H9 (cell line): ENCODE data around the gene ZNHIT6. TPM values are rescaled to one million over a fixed set of nuclear protein-coding genes. Genes with fewer than 3 reads are reported as not detected.

Experiments used
- DNase-seq: peaks from one replicate; pipeline ENCODE4 v3.0.0-alpha.2; 2017
- H2AFZ ChIP-seq: one replicate; pipeline ENCODE4 v1.6.1; 2013; ENCODE audit warnings: mild to moderate bottlenecking, low read length, control low read depth, moderate library complexity
- H2AK5ac ChIP-seq: 2 replicates; pipeline ENCODE4 v1.6.1; 2013; ENCODE audit warnings: low read length, control low read depth, mixed read lengths; ENCODE audit not compliant: insufficient read length
- H2BK120ac ChIP-seq: one replicate; pipeline ENCODE4 v1.6.1; 2013; ENCODE audit warnings: low read depth, mild to moderate bottlenecking, low read length, control low read depth, inconsistent platforms; ENCODE audit not compliant: poor library complexity, severe bottlenecking
- H2BK12ac ChIP-seq: 2 replicates; pipeline ENCODE4 v1.6.1; 2013; ENCODE audit warnings: low read length, control low read depth, mixed read lengths, low read depth; ENCODE audit not compliant: insufficient read length
- H2BK15ac ChIP-seq: 2 replicates; pipeline ENCODE4 v1.6.1; 2013; ENCODE audit warnings: low read depth, low read length, control low read depth
- H2BK20ac ChIP-seq: one replicate; pipeline ENCODE4 v1.6.1; 2013; ENCODE audit warnings: low read depth, mild to moderate bottlenecking, low read length, control low read depth, inconsistent platforms; ENCODE audit not compliant: poor library complexity, severe bottlenecking
- H2BK5ac ChIP-seq: 2 replicates; pipeline ENCODE4 v1.6.1; 2013; ENCODE audit warnings: low read length, control low read depth, mixed read lengths; ENCODE audit not compliant: insufficient read length
- H3K14ac ChIP-seq: 2 replicates; pipeline ENCODE4 v1.6.1; 2013; ENCODE audit warnings: low read length, control low read depth; ENCODE audit not compliant: insufficient read depth
- H3K18ac ChIP-seq: 2 replicates; pipeline ENCODE4 v1.6.1; 2013; ENCODE audit warnings: low read depth, mild to moderate bottlenecking, mixed read lengths, low read length, control low read depth; ENCODE audit not compliant: insufficient read length
- H3K23ac ChIP-seq: 2 replicates; pipeline ENCODE4 v1.6.1; 2013; ENCODE audit warnings: low read length, control low read depth, mixed read lengths, low read depth; ENCODE audit not compliant: insufficient read length
- H3K23me2 ChIP-seq: 2 replicates; pipeline ENCODE4 v1.6.1; 2013; ENCODE audit warnings: low read depth, mild to moderate bottlenecking, mixed read lengths, low read length, control low read depth; ENCODE audit not compliant: insufficient read length, poor library complexity, severe bottlenecking
- H3K27ac ChIP-seq: 2 replicates; pipeline ENCODE4 v1.5.1; 2013; ENCODE audit warnings: low read length, control low read depth, mixed read lengths, low read depth; ENCODE audit not compliant: insufficient read length
- H3K27me3 ChIP-seq: 2 replicates; pipeline ENCODE4 v1.6.1; 2013; ENCODE audit warnings: low read length, control low read depth, inconsistent platforms; ENCODE audit not compliant: insufficient read depth
- H3K4ac ChIP-seq: 2 replicates; pipeline ENCODE4 v1.6.1; 2013; ENCODE audit warnings: low read depth, mild to moderate bottlenecking, control low read depth, inconsistent platforms, low read length, moderate library complexity
- H3K4me1 ChIP-seq: 2 replicates; pipeline ENCODE4 v1.6.1; 2013; ENCODE audit warnings: low read length, control low read depth, inconsistent platforms; ENCODE audit not compliant: insufficient read depth
- H3K4me2 ChIP-seq: 2 replicates; pipeline ENCODE4 v1.6.1; 2013; ENCODE audit warnings: low read length, control low read depth, mixed read lengths; ENCODE audit not compliant: insufficient read length, insufficient read depth
- H3K56ac ChIP-seq: 2 replicates; pipeline ENCODE4 v1.6.1; 2013; ENCODE audit warnings: low read depth, mild to moderate bottlenecking, mixed read lengths, low read length, control low read depth; ENCODE audit not compliant: insufficient read length
- H3K79me1 ChIP-seq: 2 replicates; pipeline ENCODE4 v1.6.1; 2013; ENCODE audit warnings: low read depth, mild to moderate bottlenecking, moderate library complexity, low read length, control low read depth, inconsistent platforms; ENCODE audit not compliant: insufficient read depth, poor library complexity, severe bottlenecking
- H3K79me2 ChIP-seq: 2 replicates; pipeline ENCODE4 v1.6.1; 2013; ENCODE audit warnings: low read length, control low read depth, inconsistent platforms; ENCODE audit not compliant: insufficient read depth
- H3K9ac ChIP-seq: 2 replicates; pipeline ENCODE4 v1.6.1; 2013; ENCODE audit warnings: low read length, control low read depth, mixed read lengths; ENCODE audit not compliant: insufficient read length; ENCODE audit errors: extremely low read depth
- H3K9me3 ChIP-seq: one replicate; pipeline ENCODE4 v1.6.1; 2013; ENCODE audit warnings: low read depth, low read length, inconsistent platforms; ENCODE audit not compliant: control insufficient read depth
- H3T11ph ChIP-seq: one replicate; pipeline ENCODE4 v1.6.1; 2013; ENCODE audit warnings: mild to moderate bottlenecking, low read length, control low read depth, inconsistent platforms
- H4K20me1 ChIP-seq: one replicate; pipeline ENCODE4 v1.6.1; 2013; ENCODE audit not compliant: control insufficient read depth, insufficient read length, insufficient read depth
- H4K5ac ChIP-seq: 2 replicates; pipeline ENCODE4 v1.6.1; 2013; ENCODE audit warnings: low read depth, mild to moderate bottlenecking, mixed read lengths, low read length, control low read depth; ENCODE audit not compliant: insufficient read length
- H4K8ac ChIP-seq: replicated peaks from 2 replicates; pipeline ENCODE4 v1.6.1; 2013; ENCODE audit warnings: low read length, control low read depth, mixed read lengths, low read depth; ENCODE audit not compliant: insufficient read length
- H4K91ac ChIP-seq: 2 replicates; pipeline ENCODE4 v1.6.1; 2013; ENCODE audit warnings: low read depth, mild to moderate bottlenecking, moderate library complexity, mixed read lengths, low read length, control low read depth; ENCODE audit not compliant: insufficient read length
- H3K27ac Mint-ChIP-seq, 3 experiments: 2 replicates in 2 of 3; 3 replicates in 1 of 3; pipeline ENCODE4 v1.8.0; 2020 to 2021; ENCODE audit warnings: mixed read lengths in 3 of 3, mild to moderate bottlenecking in 1 of 3, moderate library complexity in 1 of 3
- H3K27me3 Mint-ChIP-seq: 2 replicates; pipeline ENCODE4 v1.8.0; 2021; ENCODE audit warnings: low read depth, mild to moderate bottlenecking, moderate library complexity, mixed read lengths
- H3K36me3 Mint-ChIP-seq, 3 experiments: 2 replicates in 2 of 3; 3 replicates in 1 of 3; pipeline ENCODE4 v1.8.0; 2020 to 2021; ENCODE audit warnings: low read depth in 3 of 3, mixed read lengths in 3 of 3; ENCODE audit not compliant: insufficient read depth in 1 of 3
- H3K4me1 Mint-ChIP-seq, 2 experiments: 2 replicates each; pipeline ENCODE4 v1.8.0; 2020; ENCODE audit warnings: mixed read lengths in 2 of 2
- H3K4me3 Mint-ChIP-seq, 2 experiments: 2 replicates in 1 of 2; 3 replicates in 1 of 2; pipeline ENCODE4 v1.8.0; 2020 to 2021; ENCODE audit warnings: mild to moderate bottlenecking in 2 of 2, mixed read lengths in 2 of 2, moderate library complexity in 1 of 2
- H3K9me3 Mint-ChIP-seq, 2 experiments: 2 replicates in 1 of 2; 3 replicates in 1 of 2; pipeline ENCODE4 v1.8.0; 2020; ENCODE audit warnings: mild to moderate bottlenecking in 2 of 2, mixed read lengths in 2 of 2, moderate library complexity in 1 of 2
- CTCF ChIP-seq: fragments of 200-600 bp; sonication (generic); conservative IDR thresholded peaks from 3 replicates; pipeline ENCODE4 v1.8.0; 2021; ENCODE audit warnings: antibody characterized with exemption, mild to moderate bottlenecking
- WGBS: extraction: QIAGEN DNeasy Blood & Tissue Kit; methylation state at CpG from one replicate; pipeline ENCODE4 v1.1.7; 2013; ENCODE audit warnings: missing lambda C conversion rate, low lambda C conversion rate, mixed read lengths; ENCODE audit not compliant: insufficient read length; ENCODE audit errors: extremely low coverage; 5-methylcytosine and 5-hydroxymethylcytosine counted together
- total RNA-seq: library from RNA; stranded (reverse); gene quantifications from 2 replicates; pipeline ENCODE4 v1.2.1, GENCODE V29; 2021

Gene ZNHIT6
- total RNA-seq, 1 experiment from 2014 or later = 21.5 TPM

- Histone ChIP-seq H3K18ac (no peak overlapping the region), H4K20me1 (no peaks in the 10 kb centered on the region), H2BK20ac (no peak overlapping the region), H4K5ac (no peak overlapping the region), H2BK5ac (no peak overlapping the region), H3K9me3 (no peaks in the 10 kb centered on the region), H3K27ac (no peak overlapping the region), H3K79me2 (no peaks in the 10 kb centered on the region), H3K56ac (no peak overlapping the region), H2BK120ac (no peak overlapping the region), H4K91ac (no peak overlapping the region), H3K14ac (no peak overlapping the region), H2BK15ac (no peak overlapping the region), H3K4me1 (no peaks in the 10 kb centered on the region), H3K23ac (no peak overlapping the region), H2AFZ (no peak overlapping the region), H3K27me3 (no peaks in the 10 kb centered on the region), H3K4ac (no peak overlapping the region), H2AK5ac (no peak overlapping the region), H2BK12ac (no peak overlapping the region), H3T11ph (no peak overlapping the region), H3K9ac (no peak overlapping the region), H3K79me1 (no peaks in the 10 kb centered on the region), H4K8ac (no peak overlapping the region), H3K4me2 (no peak overlapping the region), H3K23me2 (no peaks in the 10 kb centered on the region)
- no peak for TF ChIP-seq CTCF
- WGBS = no CpG with 5 or more reads among the region's 1 CpG
- no peak overlapping the region for H3K27ac Mint-ChIP-seq
- peaks cover 7 to 36% (median 9%) of the 10 kb centered on the region in 3 experiments for H3K36me3 Mint-ChIP-seq
- no peak overlapping the region for H3K4me3 Mint-ChIP-seq
- no peak for DNase-seq
- no peaks in the 10 kb centered on the region for H3K4me1 Mint-ChIP-seq
- H3K9me3 Mint-ChIP-seq = no peaks in the 10 kb centered on the region
- no peaks in the 10 kb centered on the region for H3K27me3 Mint-ChIP-seq
Observed at GRCh38 chr1:85678193-85678592, 30.0 kb downstream of the ZNHIT6 start.
